A204.1 (cell line): ENCODE data around the gene SUPT16H.
"Not testable (repeated sequence)": the region's sequence is repeated elsewhere in the genome, so short reads cannot be mapped to it uniquely, and the experiment has no call there.

Experiments used
- FAIRE-seq: peaks from 2 replicates; lab custom pipeline; 2012; peaks lifted over from hg19 to GRCh38; lab: Jason Lieb, UNC

The SUPT16H gene

GRCh38 chr14:21383848-21384493 lies at the start of gene SUPT16H:
SUPT16H (minus strand) TSS chr14:21384019; CDS start chr14:21383927, 92 bp downstream.
- peak; percentile 95 for FAIRE-seq

DNA sequence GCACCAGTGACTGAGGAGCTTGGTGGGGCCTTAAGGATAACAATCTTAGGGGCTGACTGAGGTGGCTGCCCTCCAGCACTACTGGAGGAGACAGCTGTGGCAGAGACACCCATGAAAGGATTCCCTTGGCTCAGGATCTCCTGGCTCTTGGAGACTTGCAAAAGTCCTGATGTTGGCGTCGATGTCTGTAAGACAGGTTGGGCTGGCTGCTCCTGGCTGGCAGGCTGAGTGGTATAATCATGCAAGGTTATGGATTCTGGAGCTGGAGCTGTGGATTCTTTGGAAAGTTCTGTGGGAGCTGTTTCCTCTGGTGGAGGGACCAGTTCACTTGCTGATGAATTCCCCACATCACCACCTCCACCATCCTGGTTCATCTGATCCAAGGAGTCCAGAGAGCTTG lies 47.3 kb upstream of the SUPT16H start:
- no peak for FAIRE-seq

DNA sequence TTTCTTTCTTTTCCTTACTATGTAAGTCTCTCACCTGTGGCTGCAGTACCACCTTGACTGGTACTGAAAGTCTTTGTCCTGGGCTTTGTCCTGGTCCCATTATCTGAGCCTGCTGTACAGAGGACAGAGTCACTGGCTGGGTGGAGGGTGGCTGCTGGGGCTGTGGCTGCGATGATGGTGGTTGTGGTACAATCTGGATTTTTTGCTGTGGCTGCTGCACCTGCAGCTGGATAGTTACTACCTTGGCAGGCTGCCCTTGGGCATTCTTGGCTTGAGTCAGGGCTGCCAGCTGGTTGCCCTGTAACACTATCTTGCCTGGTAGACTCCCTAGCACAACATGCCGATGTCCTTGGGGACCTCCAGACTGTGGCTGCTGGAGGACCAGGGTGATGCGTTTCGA lies 45.1 kb upstream of the SUPT16H start:
- FAIRE-seq = no peak

DNA sequence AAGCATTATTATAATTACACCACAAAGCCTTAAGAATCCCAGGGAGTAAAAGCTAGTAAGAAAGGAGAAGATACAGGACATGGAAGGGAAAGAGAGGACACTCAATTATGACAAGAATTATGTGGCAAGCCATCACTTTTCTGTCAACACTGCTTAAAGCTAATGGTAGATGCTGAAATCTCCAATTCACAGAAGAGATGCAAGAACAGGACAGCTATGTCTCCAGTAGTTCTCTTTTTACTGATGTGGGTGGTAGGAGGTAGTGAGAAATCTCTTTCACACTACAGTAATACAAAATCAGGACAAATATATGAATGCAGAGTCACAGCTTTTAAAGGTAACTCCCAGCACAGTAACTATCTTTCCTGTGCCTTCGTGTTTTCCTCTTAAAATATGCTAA lies 42.9 kb upstream of the SUPT16H start:
- FAIRE-seq = no peak

DNA sequence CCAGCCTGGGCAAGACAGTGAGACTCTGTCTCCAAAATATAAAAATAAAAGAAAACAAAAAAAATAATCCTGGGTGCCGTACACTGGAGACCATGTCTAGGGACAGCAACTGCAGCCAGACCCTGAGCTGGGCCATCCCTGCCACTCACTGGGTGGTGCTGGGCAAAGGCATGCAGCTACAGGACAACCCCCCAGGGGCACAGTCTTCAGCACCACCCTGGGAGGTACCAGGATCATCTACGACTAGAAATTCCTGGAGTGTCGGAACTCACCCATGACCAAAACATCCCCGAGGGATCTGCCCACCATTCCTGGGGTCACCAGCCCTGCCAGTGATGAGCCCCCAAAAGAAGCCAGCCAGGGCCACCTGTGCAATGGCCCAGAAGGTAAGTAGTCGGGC lies 35.7 kb upstream of the SUPT16H start:
- FAIRE-seq = no peak

- FAIRE-seq = no peak
Measured at GRCh38 chr14:21415329-21415728, 31.5 kb upstream of the SUPT16H start.

DNA sequence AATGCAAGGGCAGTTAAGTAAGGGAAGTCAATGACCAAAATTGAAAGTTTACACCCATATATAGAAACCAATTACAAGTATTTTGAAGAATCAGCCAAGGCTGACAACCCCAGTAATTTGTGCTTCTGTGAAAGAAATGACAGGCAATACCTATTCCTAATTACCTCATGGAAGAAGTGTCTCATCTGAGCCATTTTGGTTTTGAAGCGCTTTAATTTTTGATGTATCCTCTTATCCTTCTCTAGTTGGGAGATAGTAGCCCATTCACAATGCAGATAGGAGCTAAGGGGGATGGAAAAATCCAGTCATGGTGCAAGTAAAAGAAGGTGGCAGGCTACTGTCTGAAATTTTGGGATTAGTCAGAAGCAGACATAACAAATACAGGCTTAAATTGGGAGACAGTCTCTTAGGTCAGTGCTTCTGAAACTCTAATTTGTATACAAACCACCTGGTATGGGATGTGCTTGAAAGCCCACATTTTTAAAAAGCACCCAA lies 30.4 kb upstream of the SUPT16H start:
- FAIRE-seq = no peak

- no peak for FAIRE-seq
Measured at GRCh38 chr14:21408147-21408546, 24.3 kb upstream of the SUPT16H start.

DNA sequence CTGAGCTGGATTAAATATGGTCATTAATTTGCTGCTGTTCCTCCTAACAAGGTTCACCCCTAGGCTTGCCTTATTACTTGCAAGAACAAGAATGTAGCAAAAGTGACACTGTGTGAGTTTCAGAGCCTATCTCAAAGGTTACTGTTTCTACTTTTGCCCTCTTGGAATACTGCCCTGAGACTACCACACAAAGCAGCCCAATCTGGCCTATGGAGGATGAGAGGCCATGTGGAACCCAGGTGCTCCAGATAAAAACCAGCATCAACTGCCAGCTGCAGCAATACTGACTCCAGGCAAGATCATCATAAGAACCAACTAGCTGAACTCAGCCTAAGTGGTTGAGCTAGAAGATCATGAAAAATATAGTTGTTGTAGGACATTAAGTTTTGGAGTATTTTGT lies 22.4 kb upstream of the SUPT16H start:
- no peak for FAIRE-seq

DNA sequence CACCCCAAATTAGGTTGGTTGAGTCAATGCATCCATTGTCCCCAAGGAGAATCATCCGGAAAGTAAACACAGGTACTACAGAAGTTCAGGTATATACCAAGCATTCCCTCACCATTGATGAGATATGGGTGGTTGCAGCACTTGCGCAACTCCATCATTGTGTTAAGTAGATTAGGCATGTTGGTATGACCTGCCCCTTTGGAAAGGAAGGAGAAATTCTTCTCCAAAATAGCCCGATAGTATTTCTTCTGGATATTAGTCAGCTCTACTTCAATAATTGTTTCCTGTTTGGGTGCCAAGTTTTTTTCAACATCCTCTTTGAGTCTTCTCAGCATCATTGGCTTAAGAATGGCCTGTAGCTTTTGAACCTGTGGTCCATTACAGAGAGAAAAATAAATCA lies 21.3 kb upstream of the SUPT16H start:
- no peak for FAIRE-seq

- no peak for FAIRE-seq
Measured at GRCh38 chr14:21399311-21399870, 15.6 kb upstream of the SUPT16H start.

- FAIRE-seq = no peak
Measured at GRCh38 chr14:21398901-21399300, 15.1 kb upstream of the SUPT16H start.

DNA sequence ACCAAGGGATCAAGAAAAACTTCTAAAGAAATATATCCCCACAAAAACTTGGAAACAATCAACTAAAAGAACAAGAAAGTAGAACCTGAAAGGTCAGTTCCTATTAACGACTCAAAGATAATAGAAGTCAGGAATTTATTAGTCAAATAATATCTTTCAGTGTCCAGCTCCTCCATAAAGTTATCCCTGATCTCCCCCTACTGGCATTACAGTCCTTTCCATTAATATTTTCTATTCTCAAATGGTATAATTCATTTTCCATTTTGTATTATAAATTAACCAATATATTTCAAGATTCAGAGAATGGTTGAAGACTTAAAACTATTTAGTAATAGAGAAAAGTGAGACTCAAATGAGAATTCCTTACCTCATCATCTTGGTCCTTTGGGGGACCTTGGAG lies 11.6 kb upstream of the SUPT16H start:
- no peak for FAIRE-seq

DNA sequence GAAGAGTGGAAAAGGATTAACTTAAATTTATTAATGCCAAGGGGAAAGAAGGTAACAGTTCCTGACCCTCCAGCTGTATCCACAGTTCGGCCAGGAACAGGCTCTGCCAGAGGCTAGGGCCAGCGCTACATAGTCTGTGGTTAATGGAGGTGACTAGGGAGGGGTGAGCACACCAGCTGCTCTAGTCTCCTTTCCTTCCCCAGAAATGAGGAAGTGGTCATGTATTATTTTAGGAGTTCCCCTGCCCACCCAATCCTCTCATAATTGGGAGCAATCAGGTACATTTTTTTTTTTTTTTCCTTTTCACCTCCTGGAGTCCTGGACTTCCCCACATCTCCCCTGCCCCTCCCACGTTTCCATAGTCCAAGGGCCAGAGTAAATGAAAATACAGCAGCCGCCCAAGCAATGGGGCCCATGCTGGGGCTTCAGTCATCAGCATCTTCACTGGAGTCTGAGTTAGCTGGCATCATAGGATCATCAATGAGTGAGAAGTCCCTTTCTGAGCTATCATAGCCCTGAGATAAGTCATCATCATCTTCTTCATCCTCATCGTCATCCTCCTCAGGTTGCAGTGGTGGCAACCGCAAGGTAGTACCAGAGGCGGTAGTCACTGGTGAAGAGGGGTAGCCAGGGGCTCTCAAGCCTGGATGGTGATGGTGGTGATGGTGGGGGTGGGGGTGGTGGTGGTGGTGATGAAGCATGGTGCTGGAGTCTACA lies 1.5 kb upstream of the SUPT16H start:
- no peak for FAIRE-seq

DNA sequence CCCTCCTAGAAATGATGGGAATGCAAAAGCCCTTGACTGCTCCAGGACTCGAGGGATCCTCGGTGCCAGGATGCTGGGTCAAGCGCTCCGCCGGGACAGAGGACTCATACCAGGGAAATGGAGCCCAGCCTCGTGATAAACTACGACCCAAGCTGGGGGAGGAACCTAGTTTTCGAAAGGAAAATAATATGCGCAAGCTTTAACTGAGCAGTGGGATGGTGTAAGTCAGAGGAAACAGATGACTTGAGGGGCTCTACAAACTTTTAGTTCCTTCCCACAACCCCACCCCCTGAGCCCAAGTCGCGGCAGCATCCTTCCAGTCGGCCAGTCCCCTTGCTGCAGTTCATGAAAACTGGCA lies 654 bp upstream of the SUPT16H start:
- no peak for FAIRE-seq

- no peak for FAIRE-seq
Measured at GRCh38 chr14:21382886-21383847, 652 bp downstream of the SUPT16H start.

- FAIRE-seq = no peak
Measured at GRCh38 chr14:21382095-21382494, 1.7 kb downstream of the SUPT16H start.

GRCh38 chr14:21379338-21379737 lies 4.5 kb downstream of the SUPT16H start:
- no peak for FAIRE-seq

GRCh38 chr14:21373980-21374379 lies 9.8 kb downstream of the SUPT16H start:
- FAIRE-seq = no peak

- not testable (repeated sequence) for FAIRE-seq
Measured at GRCh38 chr14:21372814-21373213, 11.0 kb downstream of the SUPT16H start.

- no peak for FAIRE-seq
Measured at GRCh38 chr14:21369949-21370679, 13.7 kb downstream of the SUPT16H start.
